Panc1 (cell line): Measurements from ENCODE around the gene CLCNKA.

Experiments
- POLR2AphosphoS5 ChIP-seq: IDR thresholded peaks from 2 replicates; pipeline ENCODE4 v1.6.1; 2012; ENCODE audit warnings: mild to moderate bottlenecking, low read depth, low read length, moderate library complexity
- REST ChIP-seq, 2 experiments: IDR thresholded peaks; 2 replicates each; pipeline ENCODE4 v1.6.1; 2011 to 2012; ENCODE audit warnings: low read depth in 2 of 2, control low read depth in 1 of 2, low read length in 1 of 2, mild to moderate bottlenecking in 1 of 2, moderate library complexity in 1 of 2; ENCODE audit not compliant: insufficient read depth in 1 of 2
- SIN3A ChIP-seq: IDR thresholded peaks from 2 replicates; pipeline ENCODE4 v1.6.1; 2012; ENCODE audit warnings: low read depth, mild to moderate bottlenecking, low read length, moderate library complexity, borderline replicate concordance; ENCODE audit not compliant: insufficient read depth
- TF ChIP-seq, protein P1 (sequence below): fragments of 450-650 bp; IDR thresholded peaks from 2 replicates; pipeline ENCODE4 v1.5.1; 2017; ENCODE audit warnings: mild to moderate bottlenecking

GRCh38 chr1:16011936-16012589 is 9.8 kb upstream of the CLCNKA start:
- TF ChIP-seq, protein P1, sequence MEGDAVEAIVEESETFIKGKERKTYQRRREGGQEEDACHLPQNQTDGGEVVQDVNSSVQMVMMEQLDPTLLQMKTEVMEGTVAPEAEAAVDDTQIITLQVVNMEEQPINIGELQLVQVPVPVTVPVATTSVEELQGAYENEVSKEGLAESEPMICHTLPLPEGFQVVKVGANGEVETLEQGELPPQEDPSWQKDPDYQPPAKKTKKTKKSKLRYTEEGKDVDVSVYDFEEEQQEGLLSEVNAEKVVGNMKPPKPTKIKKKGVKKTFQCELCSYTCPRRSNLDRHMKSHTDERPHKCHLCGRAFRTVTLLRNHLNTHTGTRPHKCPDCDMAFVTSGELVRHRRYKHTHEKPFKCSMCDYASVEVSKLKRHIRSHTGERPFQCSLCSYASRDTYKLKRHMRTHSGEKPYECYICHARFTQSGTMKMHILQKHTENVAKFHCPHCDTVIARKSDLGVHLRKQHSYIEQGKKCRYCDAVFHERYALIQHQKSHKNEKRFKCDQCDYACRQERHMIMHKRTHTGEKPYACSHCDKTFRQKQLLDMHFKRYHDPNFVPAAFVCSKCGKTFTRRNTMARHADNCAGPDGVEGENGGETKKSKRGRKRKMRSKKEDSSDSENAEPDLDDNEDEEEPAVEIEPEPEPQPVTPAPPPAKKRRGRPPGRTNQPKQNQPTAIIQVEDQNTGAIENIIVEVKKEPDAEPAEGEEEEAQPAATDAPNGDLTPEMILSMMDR, result no peak
- TF ChIP-seq POLR2AphosphoS5 (no peak), REST (IDR thresholded peaks at IDR 0.05; ENCODE audit: insufficient read depth in 1 of 2, low read depth in 2 of 2, low read length in 1 of 2) (no peak), SIN3A (no peak)
